ENCODE data around the gene SUGT1. TPM values are rescaled to one million over a fixed set of nuclear protein-coding genes. Genes with fewer than 3 reads are reported as not detected.
"Not testable (repeated sequence)": the region's sequence is repeated elsewhere in the genome, so short reads cannot be mapped to it uniquely, and the experiment has no call there.

SUGT1 gene
- total RNA-seq, 1 donor from 2014 or later = 67.8 TPM

DNA sequence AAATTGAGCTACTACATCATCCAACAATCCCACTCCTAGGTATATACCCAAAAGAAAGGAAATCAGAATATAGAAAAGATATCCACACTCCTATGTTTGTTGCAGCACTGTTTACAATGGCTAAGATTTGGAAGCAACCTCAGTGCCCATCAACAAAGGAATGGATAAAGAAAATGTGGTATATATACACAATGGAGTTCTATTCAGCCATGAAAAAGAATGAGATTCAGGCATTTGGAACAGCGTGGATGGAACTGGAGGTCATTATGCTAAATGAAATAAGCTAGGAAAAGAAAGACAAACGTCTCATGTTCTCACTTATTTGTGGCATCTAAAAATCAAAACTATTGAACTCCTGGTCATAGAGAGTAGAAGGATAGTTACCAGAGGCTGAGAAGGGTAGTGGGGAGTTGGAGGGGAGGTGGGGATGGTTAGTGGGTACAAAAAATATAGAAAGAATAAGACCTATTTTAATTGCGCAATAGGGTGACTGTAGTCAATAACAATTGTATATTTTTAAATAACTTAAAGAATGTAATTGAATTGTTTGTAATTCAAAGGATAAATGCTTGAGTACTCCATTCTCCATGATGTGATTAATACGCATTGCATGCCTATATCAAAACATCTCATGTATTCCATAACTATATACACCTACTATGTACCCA, 37.4 kb upstream of the SUGT1 start:
- H3K9me3 Mint-ChIP-seq (ENCODE audit: low read depth) = peaks cover 7% of the 10 kb centered on the region
- peaks cover 1% of the 10 kb centered on the region for H3K36me3 Mint-ChIP-seq (ENCODE audit: insufficient read depth)
- H3K27ac Mint-ChIP-seq = peak overlapping the region; percentile 8
- no peaks in the 10 kb centered on the region for H3K27me3 Mint-ChIP-seq
- H3K4me3 Mint-ChIP-seq (ENCODE audit: low read depth) = peak overlapping the region; percentile 55
- DNase-seq (ENCODE audit: low spot score, unreplicated experiment) = no peak
- TF ChIP-seq, protein P1, sequence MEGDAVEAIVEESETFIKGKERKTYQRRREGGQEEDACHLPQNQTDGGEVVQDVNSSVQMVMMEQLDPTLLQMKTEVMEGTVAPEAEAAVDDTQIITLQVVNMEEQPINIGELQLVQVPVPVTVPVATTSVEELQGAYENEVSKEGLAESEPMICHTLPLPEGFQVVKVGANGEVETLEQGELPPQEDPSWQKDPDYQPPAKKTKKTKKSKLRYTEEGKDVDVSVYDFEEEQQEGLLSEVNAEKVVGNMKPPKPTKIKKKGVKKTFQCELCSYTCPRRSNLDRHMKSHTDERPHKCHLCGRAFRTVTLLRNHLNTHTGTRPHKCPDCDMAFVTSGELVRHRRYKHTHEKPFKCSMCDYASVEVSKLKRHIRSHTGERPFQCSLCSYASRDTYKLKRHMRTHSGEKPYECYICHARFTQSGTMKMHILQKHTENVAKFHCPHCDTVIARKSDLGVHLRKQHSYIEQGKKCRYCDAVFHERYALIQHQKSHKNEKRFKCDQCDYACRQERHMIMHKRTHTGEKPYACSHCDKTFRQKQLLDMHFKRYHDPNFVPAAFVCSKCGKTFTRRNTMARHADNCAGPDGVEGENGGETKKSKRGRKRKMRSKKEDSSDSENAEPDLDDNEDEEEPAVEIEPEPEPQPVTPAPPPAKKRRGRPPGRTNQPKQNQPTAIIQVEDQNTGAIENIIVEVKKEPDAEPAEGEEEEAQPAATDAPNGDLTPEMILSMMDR (IDR thresholded peaks at IDR 0.05; ENCODE audit: unreplicated experiment) = no peak
- H3K4me1 Mint-ChIP-seq (ENCODE audit: low read depth) = peaks cover 5% of the 10 kb centered on the region

DNA sequence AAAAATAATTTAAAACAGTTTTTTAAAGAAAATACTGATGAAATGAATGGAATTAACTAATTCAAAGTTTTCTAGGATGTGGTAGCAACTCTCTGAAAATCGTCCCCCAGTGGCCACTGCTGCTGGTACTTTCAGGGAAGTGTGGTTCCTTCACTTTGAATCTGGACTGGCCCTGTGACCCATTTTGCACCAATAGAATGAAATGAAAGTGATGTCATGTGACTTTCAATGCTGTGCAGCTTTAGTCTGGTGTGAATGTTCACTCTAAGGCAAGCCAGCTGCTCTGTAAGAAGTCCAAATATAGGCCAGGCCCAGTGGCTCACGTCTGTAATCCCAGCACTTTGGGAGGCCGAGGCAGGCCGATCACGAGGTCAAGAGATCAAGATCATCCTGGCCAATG, 36.8 kb upstream of the SUGT1 start:
- Mint-ChIP-seq H3K4me3 (ENCODE audit: low read depth) (peak overlapping the region; percentile 98), H3K36me3 (ENCODE audit: insufficient read depth) (peaks cover 1% of the 10 kb centered on the region), H3K4me1 (ENCODE audit: low read depth) (peaks cover 5% of the 10 kb centered on the region), H3K27me3 (no peaks in the 10 kb centered on the region), H3K27ac (no peak overlapping the region), H3K9me3 (ENCODE audit: low read depth) (peaks cover 7% of the 10 kb centered on the region)
- TF ChIP-seq, protein P1 (IDR thresholded peaks at IDR 0.05; ENCODE audit: unreplicated experiment) = no peak
- DNase-seq (ENCODE audit: low spot score, unreplicated experiment) = no peak

DNA sequence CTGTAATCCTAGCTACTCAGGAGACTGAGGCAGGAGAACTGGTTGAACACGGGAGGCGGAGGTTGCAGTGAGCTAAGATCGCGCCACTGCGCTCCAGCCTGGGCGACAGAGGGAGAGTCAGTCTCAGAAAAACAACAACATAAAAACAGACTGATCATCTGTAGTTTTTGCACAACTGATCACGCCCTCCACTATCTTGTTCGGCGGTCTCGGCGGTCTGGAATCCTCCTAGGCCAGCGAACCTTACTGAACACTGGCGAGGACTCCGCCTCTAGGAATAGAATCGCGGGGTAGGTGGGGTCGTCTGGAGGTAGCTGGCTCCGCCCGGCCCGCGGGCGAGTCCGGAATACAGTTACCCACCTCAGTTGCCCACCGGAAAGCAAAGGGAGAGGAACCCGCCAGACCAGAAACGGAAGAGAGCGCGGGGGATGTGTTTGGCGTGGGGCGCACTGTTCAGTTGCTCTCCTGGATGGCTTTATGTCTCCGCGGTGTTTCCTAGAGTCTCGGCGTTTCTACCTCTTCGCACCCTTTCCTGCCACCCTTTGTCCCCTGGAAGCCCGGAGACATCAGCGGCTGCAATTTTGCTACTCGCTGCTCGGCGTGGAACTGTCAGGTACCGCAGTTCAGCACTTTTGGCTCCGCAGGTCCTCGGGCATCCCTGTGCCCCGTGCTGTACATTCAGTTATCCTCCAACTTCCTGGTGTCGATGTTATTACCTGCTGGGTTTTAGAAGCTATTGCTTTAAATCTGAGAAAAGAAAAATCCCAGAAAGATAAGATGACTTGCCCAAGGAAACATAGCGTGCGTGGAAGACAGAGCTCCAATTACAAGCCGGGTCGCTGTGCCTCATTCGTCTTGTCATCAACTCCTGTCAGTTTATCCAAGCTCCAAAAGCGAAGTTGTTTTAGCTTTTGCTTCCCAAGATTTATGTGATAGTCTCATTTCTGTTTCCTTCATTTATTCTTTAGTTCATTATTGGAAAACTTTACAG, 35.3 kb upstream of the SUGT1 start:
- H3K9me3 Mint-ChIP-seq (ENCODE audit: low read depth) = peaks cover 7% of the 10 kb centered on the region
- H3K27ac Mint-ChIP-seq = peak overlapping the region; percentile 94
- H3K4me1 Mint-ChIP-seq (ENCODE audit: low read depth) = peaks cover 5% of the 10 kb centered on the region
- no peaks in the 10 kb centered on the region for H3K27me3 Mint-ChIP-seq
- TF ChIP-seq, protein P1 (IDR thresholded peaks at IDR 0.05; ENCODE audit: unreplicated experiment) = no peak
- H3K4me3 Mint-ChIP-seq (ENCODE audit: low read depth) = peak overlapping the region; percentile 98
- peaks cover 1% of the 10 kb centered on the region for H3K36me3 Mint-ChIP-seq (ENCODE audit: insufficient read depth)
- DNase-seq (ENCODE audit: low spot score, unreplicated experiment) = peak; percentile 76

DNA sequence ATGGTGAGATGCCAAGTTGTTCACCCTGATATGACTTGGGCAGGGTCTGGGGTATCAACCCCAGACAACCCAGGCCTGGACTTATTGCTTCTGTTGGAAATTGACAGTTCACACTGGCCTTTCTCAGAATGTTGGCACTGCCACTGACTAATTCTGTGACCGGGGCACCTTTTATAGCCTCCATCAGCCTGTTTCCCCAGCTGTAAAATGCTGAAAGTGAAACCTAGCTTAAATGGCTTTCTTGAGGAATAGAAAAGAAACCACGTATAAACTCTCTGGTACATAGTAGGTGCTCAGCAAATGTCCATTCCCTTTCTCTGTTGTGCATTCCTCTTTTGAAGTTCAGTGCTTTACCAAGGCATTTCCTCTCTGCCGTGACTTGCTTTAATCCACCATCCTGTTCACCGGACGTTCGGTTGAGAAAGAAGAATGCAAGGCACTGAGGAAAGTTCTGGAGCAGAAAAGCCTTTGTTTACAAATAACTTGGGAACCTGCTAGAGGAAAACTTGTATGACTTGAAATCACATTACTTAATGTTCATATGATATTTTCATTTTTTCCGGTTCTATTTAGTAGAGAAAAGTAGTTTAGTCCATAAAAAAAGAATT, 21.4 kb upstream of the SUGT1 start:
- not testable (repeated sequence) for DNase-seq (ENCODE audit: low spot score, unreplicated experiment); H3K9me3 Mint-ChIP-seq (ENCODE audit: low read depth); H3K27ac Mint-ChIP-seq; H3K36me3 Mint-ChIP-seq (ENCODE audit: insufficient read depth); H3K4me3 Mint-ChIP-seq (ENCODE audit: low read depth); H3K4me1 Mint-ChIP-seq (ENCODE audit: low read depth); H3K27me3 Mint-ChIP-seq

DNA sequence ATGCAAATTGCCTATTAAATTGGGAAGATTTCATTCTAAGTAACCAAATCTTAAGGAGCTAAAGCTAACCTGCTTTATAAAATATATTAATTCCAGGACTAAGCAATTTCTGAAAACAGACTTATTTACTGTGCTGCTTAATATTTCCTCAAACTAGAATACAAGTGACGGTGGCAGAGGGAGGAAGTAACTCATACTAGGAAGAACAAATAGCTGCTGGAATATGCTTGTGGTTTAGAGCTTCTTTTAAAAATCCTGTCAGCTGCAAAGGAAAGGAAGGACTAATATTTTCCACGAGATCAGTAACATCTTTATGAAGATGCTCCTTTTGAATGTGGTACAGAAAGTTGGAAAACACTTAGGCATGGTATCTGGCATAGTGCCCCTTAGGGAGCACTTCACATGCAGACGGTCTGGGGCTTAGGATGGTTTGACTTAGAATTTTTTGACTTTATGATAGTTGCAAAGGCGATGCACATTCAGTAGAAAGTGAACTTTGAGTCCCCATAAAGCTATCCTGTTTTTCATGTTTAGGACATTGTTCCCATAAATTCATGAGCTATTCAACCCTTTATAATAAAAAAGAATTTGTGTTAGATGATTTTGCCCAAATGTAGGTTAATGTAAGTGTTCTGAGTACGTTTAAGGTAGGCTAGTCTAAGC, 13.8 kb upstream of the SUGT1 start:
- TF ChIP-seq, protein P1 (IDR thresholded peaks at IDR 0.05; ENCODE audit: unreplicated experiment) = no peak
- Mint-ChIP-seq H3K36me3 (ENCODE audit: insufficient read depth) (peaks cover 6% of the 10 kb centered on the region), H3K9me3 (ENCODE audit: low read depth) (no peaks in the 10 kb centered on the region), H3K27me3 (no peaks in the 10 kb centered on the region), H3K27ac (no peak overlapping the region), H3K4me3 (ENCODE audit: low read depth) (no peak overlapping the region), H3K4me1 (ENCODE audit: low read depth) (no peaks in the 10 kb centered on the region)
- DNase-seq (ENCODE audit: low spot score, unreplicated experiment) = no peak
